ENCODE results near the gene DNAJC15. TPM values are rescaled to one million over a fixed set of nuclear protein-coding genes. Genes with fewer than 3 reads are reported as not detected.

The DNAJC15 gene
- total and polyA plus RNA-seq, 2 of the 8 experiments (the other 6 are each of a cell fraction or from before 2014, with no cell fraction given), result 5.8 to 20.8 TPM

DNA sequence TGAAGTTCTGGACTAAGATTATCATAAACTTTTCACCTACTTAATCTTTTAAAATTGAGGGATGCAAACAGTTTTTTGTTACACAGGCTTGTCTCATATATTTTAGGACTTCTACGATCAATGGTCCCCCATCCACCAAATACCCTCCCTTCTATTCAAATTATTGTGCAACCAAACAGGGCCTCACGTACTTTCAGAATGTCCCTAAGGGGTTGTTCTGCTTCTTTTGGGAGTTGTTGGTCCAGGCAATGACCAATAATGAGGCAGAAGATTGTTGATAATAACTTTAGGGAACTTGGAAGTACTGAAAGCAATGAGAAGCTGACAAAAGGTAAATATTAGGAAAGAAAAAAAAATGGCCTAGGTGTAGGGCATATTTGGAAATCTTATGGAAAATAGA, 2.9 kb downstream of the DNAJC15 start:
- peaks cover 0 to 10% of the 10 kb centered on the region in 2 experiments; a peak in 2 of 4 replicates for H3K79me2 ChIP-seq (ENCODE audit: control insufficient read depth in 1 of 2, insufficient read depth in 2 of 2, low read length in 2 of 2)
- POLR2A ChIA-PET (ENCODE audit: partially characterized antibody), result no interaction called here

More for the DNA sequence above, 2.9 kb downstream of the DNAJC15 start:
- H4K5ac ChIP-seq (ENCODE audit: insufficient read length, low read depth, low read length), result no peak overlapping the region
- no peak overlapping the region for H4K8ac ChIP-seq (ENCODE audit: extremely low read depth, insufficient read depth, low read length)
- H3K4ac ChIP-seq (replicated peaks; ENCODE audit: insufficient read length, low read depth, low read length), result no peak overlapping the region
- TF ChIP-seq, protein P1, sequence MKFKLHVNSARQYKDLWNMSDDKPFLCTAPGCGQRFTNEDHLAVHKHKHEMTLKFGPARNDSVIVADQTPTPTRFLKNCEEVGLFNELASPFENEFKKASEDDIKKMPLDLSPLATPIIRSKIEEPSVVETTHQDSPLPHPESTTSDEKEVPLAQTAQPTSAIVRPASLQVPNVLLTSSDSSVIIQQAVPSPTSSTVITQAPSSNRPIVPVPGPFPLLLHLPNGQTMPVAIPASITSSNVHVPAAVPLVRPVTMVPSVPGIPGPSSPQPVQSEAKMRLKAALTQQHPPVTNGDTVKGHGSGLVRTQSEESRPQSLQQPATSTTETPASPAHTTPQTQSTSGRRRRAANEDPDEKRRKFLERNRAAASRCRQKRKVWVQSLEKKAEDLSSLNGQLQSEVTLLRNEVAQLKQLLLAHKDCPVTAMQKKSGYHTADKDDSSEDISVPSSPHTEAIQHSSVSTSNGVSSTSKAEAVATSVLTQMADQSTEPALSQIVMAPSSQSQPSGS (IDR thresholded peaks at IDR 0.05; ENCODE audit: low read length), result no peak
- TF ChIP-seq, protein P2, sequence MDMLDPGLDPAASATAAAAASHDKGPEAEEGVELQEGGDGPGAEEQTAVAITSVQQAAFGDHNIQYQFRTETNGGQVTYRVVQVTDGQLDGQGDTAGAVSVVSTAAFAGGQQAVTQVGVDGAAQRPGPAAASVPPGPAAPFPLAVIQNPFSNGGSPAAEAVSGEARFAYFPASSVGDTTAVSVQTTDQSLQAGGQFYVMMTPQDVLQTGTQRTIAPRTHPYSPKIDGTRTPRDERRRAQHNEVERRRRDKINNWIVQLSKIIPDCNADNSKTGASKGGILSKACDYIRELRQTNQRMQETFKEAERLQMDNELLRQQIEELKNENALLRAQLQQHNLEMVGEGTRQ (IDR thresholded peaks at IDR 0.05; ENCODE audit: low read length), result no peak
- no peak for TF ChIP-seq TAF1 (IDR thresholded peaks at IDR 0.05; ENCODE audit: low read depth, low read length)
- TF ChIP-seq TBP (IDR thresholded peaks at IDR 0.05; ENCODE audit: low read depth, low read length), result no peak
- no peak for TF ChIP-seq BRCA1 (IDR thresholded peaks at IDR 0.05; ENCODE audit: low read depth, low read length)
- no peak for TF ChIP-seq PHF8 (conservative IDR thresholded peaks at IDR 0.05; ENCODE audit: low read depth, low read length)
- no peak for TF ChIP-seq SAP30 (IDR thresholded peaks at IDR 0.05; ENCODE audit: insufficient read depth, insufficient replicate concordance, low read length)
- no peak for TF ChIP-seq ASH2L (IDR thresholded peaks at IDR 0.05; ENCODE audit: low read length)
- TF ChIP-seq, protein P3, sequence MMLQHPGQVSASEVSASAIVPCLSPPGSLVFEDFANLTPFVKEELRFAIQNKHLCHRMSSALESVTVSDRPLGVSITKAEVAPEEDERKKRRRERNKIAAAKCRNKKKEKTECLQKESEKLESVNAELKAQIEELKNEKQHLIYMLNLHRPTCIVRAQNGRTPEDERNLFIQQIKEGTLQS (IDR thresholded peaks at IDR 0.05; ENCODE audit: insufficient read depth, low read depth, low read length), result no peak
- TF ChIP-seq RFX5 (IDR thresholded peaks at IDR 0.05; ENCODE audit: borderline replicate concordance, low read depth, low read length), result no peak
- no peak overlapping the region for H3K18ac ChIP-seq (ENCODE audit: extremely low read depth, low read length)
- WGBS, 2 experiments (ENCODE audit: extremely low coverage in 1 of 2, insufficient coverage in 1 of 2, insufficient read length in 1 of 2, insufficient replicate concordance in 2 of 2, low coverage in 1 of 2, low lambda C conversion rate in 2 of 2, missing lambda C conversion rate in 1 of 2), result 79% methylated on average over 2 of the region's 2 CpGs; no CpG with 5 or more reads in 1 of the 2 experiments
- H3K4me1 ChIP-seq (replicated peaks in 1 of 4; ENCODE audit: control insufficient read depth in 3 of 4, insufficient read depth in 4 of 4, low read length in 3 of 4), result 0 out of 7 replicates have a peak, but pooled peaks cover 0 to 3% (median 0%) of the 10 kb centered on the region in 4 experiments
- no peak overlapping the region for H3K14ac ChIP-seq (ENCODE audit: insufficient read length)
- H3K9ac ChIP-seq (replicated peaks in 1 of 4; ENCODE audit: extremely low read depth in 1 of 4, low read depth in 3 of 4, low read length in 3 of 4), result no peak overlapping the region
- no peak overlapping the region for H3K4me3 ChIP-seq (ENCODE audit: extremely low read depth in 1 of 4, insufficient read depth in 2 of 4, low read depth in 3 of 4, low read length in 4 of 4)
- H3K27me3 ChIP-seq (replicated peaks in 1 of 4; ENCODE audit: control insufficient read depth in 3 of 4, extremely low read depth in 1 of 4, insufficient read depth in 3 of 4, low read length in 3 of 4), result peaks cover 0 to 5% (median 2%) of the 10 kb centered on the region in 4 experiments; a peak in 1 of 7 replicates
- CTCF ChIA-PET (ENCODE audit: partially characterized antibody), result no interaction called here
- no peak overlapping the region for H2BK120ac ChIP-seq (replicated peaks; ENCODE audit: low read depth, low read length)
- H2AFZ ChIP-seq (ENCODE audit: low read length), result no peak overlapping the region
- H2AK5ac ChIP-seq (ENCODE audit: low read depth, low read length), result no peak overlapping the region
- H2BK15ac ChIP-seq (ENCODE audit: low read length), result no peak overlapping the region
- no peak overlapping the region for H3K4me2 ChIP-seq (ENCODE audit: insufficient read depth in 1 of 2, low read depth in 2 of 2, low read length in 2 of 2)
- H3K9me3 ChIP-seq (ENCODE audit: insufficient read depth in 2 of 2, low read depth in 1 of 2, low read length in 1 of 2), result no peaks in the 10 kb centered on the region
- H3K79me1 ChIP-seq (ENCODE audit: low read depth, low read length), result no peaks in the 10 kb centered on the region
- no peak overlapping the region for H4K91ac ChIP-seq (replicated peaks; ENCODE audit: insufficient read length, low read length)
- H2BK20ac ChIP-seq (ENCODE audit: low read length), result no peak overlapping the region
- H3K56ac ChIP-seq (replicated peaks; ENCODE audit: insufficient read length, low read depth, low read length), result no peak overlapping the region
- no peak overlapping the region for H3K23ac ChIP-seq (ENCODE audit: insufficient read length)
- H3K27ac ChIP-seq (ENCODE audit: low read depth, low read length), result no peak overlapping the region
- DNase-seq (ENCODE audit: low read depth in 1 of 2, low spot score in 2 of 2) (no peak), FAIRE-seq (no peak)
- H2BK5ac ChIP-seq (ENCODE audit: low read depth, low read length), result no peak overlapping the region
- H3K36me3 ChIP-seq (ENCODE audit: control insufficient read depth in 2 of 4, insufficient read depth in 4 of 4, low read length in 3 of 4), result no peaks in the 10 kb centered on the region
- H2BK12ac ChIP-seq (ENCODE audit: low read depth, low read length), result no peak overlapping the region
- H3K23me2 ChIP-seq (ENCODE audit: low read depth, low read length), result peaks cover 4% of the 10 kb centered on the region; the same call in 1 of the 2 replicates
- H4K20me1 ChIP-seq (replicated peaks in 1 of 2; ENCODE audit: control insufficient read depth in 1 of 2, insufficient read depth in 2 of 2, low read length in 2 of 2), result no peaks in the 10 kb centered on the region
